Smooth muscle cell (in vitro differentiated cells): ENCODE measurements around the gene DNPH1. TPM values are rescaled to one million over a fixed set of nuclear protein-coding genes. Genes with fewer than 3 reads are reported as not detected.

Source experiments
- DNase-seq: peaks from one replicate; lab custom pipeline; 2025; ENCODE audit not compliant: unreplicated experiment; lab: John Stamatoyannopoulos, UW
- H2AFZ ChIP-seq: fragments of 200-600 bp; sonication (generic); 2 replicates; pipeline ENCODE4 v1.6.0; 2016; ENCODE audit warnings: antibody characterized with exemption, low read depth, mild to moderate bottlenecking
- H3F3A ChIP-seq: fragments of 200-600 bp; sonication (generic); 2 replicates; pipeline ENCODE4 v1.6.0; 2017; ENCODE audit warnings: antibody characterized with exemption, low read depth
- H3K27ac ChIP-seq: fragments of 200-600 bp; sonication (generic); 2 replicates; pipeline ENCODE4 v1.5.1; 2016; ENCODE audit warnings: low read depth, mild to moderate bottlenecking
- H3K27me3 ChIP-seq: fragments of 200-600 bp; sonication (generic); 2 replicates; pipeline ENCODE4 v1.6.1; 2016; ENCODE audit warnings: low read depth, mild to moderate bottlenecking
- H3K36me3 ChIP-seq: fragments of 200-600 bp; sonication (generic); 2 replicates; pipeline ENCODE4 v1.5.1; 2016; ENCODE audit warnings: low read depth
- H3K4me1 ChIP-seq: fragments of 200-600 bp; sonication (generic); 2 replicates; pipeline ENCODE4 v1.5.1; 2016; ENCODE audit warnings: low read depth
- H3K4me2 ChIP-seq: fragments of 200-600 bp; sonication (generic); 2 replicates; pipeline ENCODE4 v1.6.0; 2016; ENCODE audit warnings: mild to moderate bottlenecking
- H3K4me3 ChIP-seq: fragments of 200-600 bp; sonication (generic); 2 replicates; pipeline ENCODE4 v1.5.1; 2016; ENCODE audit warnings: mild to moderate bottlenecking
- H3K79me2 ChIP-seq: fragments of 200-600 bp; sonication (generic); 2 replicates; pipeline ENCODE4 v1.6.0; 2016; ENCODE audit warnings: low read depth, mild to moderate bottlenecking
- H3K9ac ChIP-seq: fragments of 200-600 bp; sonication (generic); 2 replicates; pipeline ENCODE4 v1.6.0; 2016; ENCODE audit warnings: low read depth
- H3K9me3 ChIP-seq: fragments of 200-600 bp; sonication (generic); replicated peaks from 2 replicates; pipeline ENCODE4 v1.5.1; 2016; ENCODE audit warnings: low read depth
- H4K20me1 ChIP-seq: fragments of 200-600 bp; sonication (generic); 2 replicates; pipeline ENCODE4 v1.6.0; 2016; ENCODE audit warnings: low read depth
- WGBS: methylation state at CpG from one replicate; pipeline ENCODE4 v1.1.7; 2016; ENCODE audit warnings: low lambda C conversion rate; 5-methylcytosine and 5-hydroxymethylcytosine counted together
- polyA plus RNA-seq: library from polyadenylated mRNA; unstranded; fragments of >200 nt; fragmentation: Nextera tagmentation; extraction: Ambion mirVana; gene quantifications from 2 replicates; pipeline ENCODE4 v1.2.1, GENCODE V29; 2016
- total RNA-seq: library from RNA; depleted of rRNA; stranded (reverse); fragments of >200 nt; gene quantifications from 2 replicates; pipeline ENCODE4 v1.2.3, GENCODE V29; 2014
- TF ChIP-seq, protein P1 (sequence below): fragments of 200-600 bp; sonication (generic); IDR thresholded peaks from 2 replicates; pipeline ENCODE4 v1.5.1; 2017; ENCODE audit warnings: borderline replicate concordance, mild to moderate bottlenecking, antibody characterized with exemption; ENCODE audit not compliant: insufficient read depth, poor library complexity, severe bottlenecking

The DNPH1 gene
- total and polyA plus RNA-seq, 2 experiments from 2014 or later, result 33.8 to 82.1 TPM

DNA sequence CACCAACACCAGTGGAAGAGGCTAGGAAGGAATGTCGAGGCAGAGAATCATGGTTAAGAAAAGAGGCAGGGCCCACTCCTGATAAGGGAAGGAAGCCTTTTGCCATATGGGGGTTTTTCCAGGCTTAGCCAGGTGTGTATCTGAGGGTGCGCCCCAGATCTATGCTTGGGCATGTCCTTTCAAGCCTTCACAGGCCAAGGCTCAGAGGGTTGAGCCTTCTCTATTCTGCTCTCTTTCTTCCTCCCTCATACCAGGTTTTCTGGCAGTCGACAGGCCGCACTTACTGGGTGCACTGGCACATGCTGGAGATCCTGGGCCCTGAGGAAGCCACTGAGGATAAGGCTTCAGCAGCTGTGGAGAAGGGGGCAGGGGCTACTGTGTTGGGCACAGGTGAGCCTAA lies 42.6 kb downstream of the DNPH1 start:
- no peaks in the 10 kb centered on the region for H3K27me3 ChIP-seq
- no peak for DNase-seq
- H2AFZ ChIP-seq, result no peak overlapping the region
- H3K4me1 ChIP-seq, result no peaks in the 10 kb centered on the region
- no peaks in the 10 kb centered on the region for H3K36me3 ChIP-seq
- no peaks in the 10 kb centered on the region for H3K79me2 ChIP-seq
- WGBS, result 95% methylated on average over 4 of the region's 4 CpGs
- TF ChIP-seq, protein P1, sequence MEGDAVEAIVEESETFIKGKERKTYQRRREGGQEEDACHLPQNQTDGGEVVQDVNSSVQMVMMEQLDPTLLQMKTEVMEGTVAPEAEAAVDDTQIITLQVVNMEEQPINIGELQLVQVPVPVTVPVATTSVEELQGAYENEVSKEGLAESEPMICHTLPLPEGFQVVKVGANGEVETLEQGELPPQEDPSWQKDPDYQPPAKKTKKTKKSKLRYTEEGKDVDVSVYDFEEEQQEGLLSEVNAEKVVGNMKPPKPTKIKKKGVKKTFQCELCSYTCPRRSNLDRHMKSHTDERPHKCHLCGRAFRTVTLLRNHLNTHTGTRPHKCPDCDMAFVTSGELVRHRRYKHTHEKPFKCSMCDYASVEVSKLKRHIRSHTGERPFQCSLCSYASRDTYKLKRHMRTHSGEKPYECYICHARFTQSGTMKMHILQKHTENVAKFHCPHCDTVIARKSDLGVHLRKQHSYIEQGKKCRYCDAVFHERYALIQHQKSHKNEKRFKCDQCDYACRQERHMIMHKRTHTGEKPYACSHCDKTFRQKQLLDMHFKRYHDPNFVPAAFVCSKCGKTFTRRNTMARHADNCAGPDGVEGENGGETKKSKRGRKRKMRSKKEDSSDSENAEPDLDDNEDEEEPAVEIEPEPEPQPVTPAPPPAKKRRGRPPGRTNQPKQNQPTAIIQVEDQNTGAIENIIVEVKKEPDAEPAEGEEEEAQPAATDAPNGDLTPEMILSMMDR, result no peak
- no peak overlapping the region for H3K4me2 ChIP-seq
- H3K4me3 ChIP-seq, result no peak overlapping the region
- no peak overlapping the region for H3K27ac ChIP-seq
- no peaks in the 10 kb centered on the region for H4K20me1 ChIP-seq
- no peaks in the 10 kb centered on the region for H3K9me3 ChIP-seq
- no peaks in the 10 kb centered on the region for H3F3A ChIP-seq
- H3K9ac ChIP-seq, result no peak overlapping the region

DNA sequence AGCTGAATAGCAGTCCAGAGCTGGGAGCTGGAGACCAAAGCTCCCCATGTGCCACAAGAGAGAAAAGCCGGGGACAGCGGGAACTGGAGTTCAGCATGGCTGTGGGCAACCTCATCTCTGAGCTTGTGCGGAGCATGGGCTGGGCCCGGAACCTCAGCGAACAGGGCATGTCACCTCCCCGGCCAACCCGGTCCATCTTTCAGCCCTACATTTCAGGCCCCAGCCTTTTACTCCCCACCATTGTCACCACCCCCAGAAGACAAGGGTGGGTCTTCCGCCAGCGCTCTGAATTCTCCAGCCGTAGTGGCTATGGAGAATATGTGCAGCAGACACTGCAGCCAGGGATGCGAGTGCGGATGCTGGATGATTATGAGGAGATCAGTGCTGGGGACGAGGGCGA lies 43.3 kb downstream of the DNPH1 start:
- Histone ChIP-seq H2AFZ (no peak overlapping the region), H3K4me1 (peaks cover 6% of the 10 kb centered on the region), H3K9ac (no peak overlapping the region), H3K27ac (no peak overlapping the region), H3F3A (peaks cover 2% of the 10 kb centered on the region), H3K27me3 (no peaks in the 10 kb centered on the region), H3K4me3 (no peak overlapping the region), H4K20me1 (no peaks in the 10 kb centered on the region), H3K79me2 (no peaks in the 10 kb centered on the region), H3K4me2 (no peak overlapping the region), H3K9me3 (no peaks in the 10 kb centered on the region), H3K36me3 (no peaks in the 10 kb centered on the region)
- WGBS, result 96% methylated on average over 14 of the region's 14 CpGs
- DNase-seq, result no peak
- TF ChIP-seq, protein P1, result no peak

DNA sequence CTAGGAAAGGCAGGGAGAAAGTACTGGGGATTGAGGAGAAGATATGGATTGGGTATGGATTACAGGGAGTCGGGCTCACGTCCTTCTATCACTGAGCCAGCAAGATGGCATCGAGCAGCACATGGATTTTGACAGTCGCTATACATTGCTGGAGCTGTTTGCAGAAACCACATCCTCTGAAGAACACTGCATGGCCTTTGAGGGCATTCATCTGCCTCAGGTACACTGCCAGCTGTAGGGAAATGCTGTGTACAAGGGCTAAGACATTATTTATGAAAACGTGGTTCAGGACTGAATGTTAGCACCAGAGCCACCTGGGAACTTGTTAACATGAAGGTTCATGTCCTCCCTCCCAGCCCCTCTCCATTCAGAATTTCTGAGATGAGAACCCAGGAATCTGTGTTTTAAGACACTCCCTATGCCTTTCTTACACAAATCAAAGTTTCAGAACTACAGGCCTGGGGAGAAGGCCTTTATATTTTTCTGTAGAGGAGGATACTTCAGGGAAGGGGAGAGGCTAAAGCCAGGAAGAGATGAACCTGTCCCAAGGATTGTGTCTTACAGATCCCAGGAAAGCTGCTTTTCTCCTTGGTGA lies 43.8 kb downstream of the DNPH1 start:
- Histone ChIP-seq H3K4me1 (peaks cover 7% of the 10 kb centered on the region), H3K27me3 (no peaks in the 10 kb centered on the region), H3K9me3 (no peaks in the 10 kb centered on the region), H3K4me3 (no peak overlapping the region), H3K79me2 (no peaks in the 10 kb centered on the region), H3K4me2 (no peak overlapping the region), H3K9ac (no peak overlapping the region), H3K27ac (no peak overlapping the region), H3K36me3 (no peaks in the 10 kb centered on the region), H3F3A (peaks cover 7% of the 10 kb centered on the region), H4K20me1 (no peaks in the 10 kb centered on the region), H2AFZ (no peak overlapping the region)
- TF ChIP-seq, protein P1, result no peak
- WGBS, result 87% methylated on average over 5 of the region's 5 CpGs
- no peak for DNase-seq

DNA sequence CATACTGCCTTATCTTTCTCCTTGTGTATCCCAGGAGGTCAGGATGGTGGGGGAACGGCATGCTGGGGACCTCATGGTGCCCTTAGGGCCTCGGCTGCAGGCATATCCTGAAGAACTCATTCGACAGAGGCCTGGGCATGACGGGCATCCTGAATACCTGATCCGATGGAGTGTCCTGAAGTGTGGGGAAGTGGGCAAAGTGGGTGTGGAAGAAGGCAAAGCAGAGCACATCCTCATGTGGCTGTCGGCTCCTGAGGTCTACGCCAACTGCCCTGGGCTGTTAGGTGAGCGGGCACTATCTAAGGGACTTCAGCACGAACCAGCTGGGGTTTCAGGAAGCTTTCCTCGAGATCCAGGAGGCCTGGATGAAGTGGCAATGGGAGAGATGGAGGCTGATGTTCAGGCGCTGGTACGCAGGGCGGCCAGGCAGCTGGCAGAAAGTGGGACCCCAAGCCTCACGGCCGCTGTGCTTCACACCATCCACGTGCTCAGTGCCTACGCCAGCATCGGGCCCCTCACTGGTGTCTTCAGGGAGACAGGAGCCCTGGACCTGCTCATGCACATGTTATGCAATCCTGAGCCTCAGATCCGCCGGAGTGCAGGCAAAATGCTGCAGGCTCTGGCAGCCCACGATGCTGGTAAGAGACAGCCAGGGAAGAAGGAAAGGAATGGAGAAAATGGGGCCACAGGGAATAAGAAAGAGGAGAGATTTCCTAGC lies 44.9 kb downstream of the DNPH1 start:
- Histone ChIP-seq H3F3A (peaks cover 12% of the 10 kb centered on the region), H3K36me3 (no peaks in the 10 kb centered on the region), H3K79me2 (no peaks in the 10 kb centered on the region), H3K4me2 (no peak overlapping the region), H3K9me3 (no peaks in the 10 kb centered on the region), H3K4me3 (no peak overlapping the region), H3K27me3 (no peaks in the 10 kb centered on the region), H3K9ac (no peak overlapping the region), H2AFZ (no peak overlapping the region), H3K27ac (no peak overlapping the region), H3K4me1 (peaks cover 7% of the 10 kb centered on the region), H4K20me1 (no peaks in the 10 kb centered on the region)
- DNase-seq, result no peak
- TF ChIP-seq, protein P1, result no peak
- 94% methylated on average over 21 of the region's 21 CpGs for WGBS
